Endothelial cell of hepatic sinusoid (primary cell): ENCODE data around the gene DCAF6.

ENCODE experiments used
- in situ Hi-C: cut with HindIII; loops from 2 replicates; pipeline ENCODE4 v1.10.0; 2017; ENCODE audit warnings: low sequenced_read_pairs

DCAF6 gene

DNA sequence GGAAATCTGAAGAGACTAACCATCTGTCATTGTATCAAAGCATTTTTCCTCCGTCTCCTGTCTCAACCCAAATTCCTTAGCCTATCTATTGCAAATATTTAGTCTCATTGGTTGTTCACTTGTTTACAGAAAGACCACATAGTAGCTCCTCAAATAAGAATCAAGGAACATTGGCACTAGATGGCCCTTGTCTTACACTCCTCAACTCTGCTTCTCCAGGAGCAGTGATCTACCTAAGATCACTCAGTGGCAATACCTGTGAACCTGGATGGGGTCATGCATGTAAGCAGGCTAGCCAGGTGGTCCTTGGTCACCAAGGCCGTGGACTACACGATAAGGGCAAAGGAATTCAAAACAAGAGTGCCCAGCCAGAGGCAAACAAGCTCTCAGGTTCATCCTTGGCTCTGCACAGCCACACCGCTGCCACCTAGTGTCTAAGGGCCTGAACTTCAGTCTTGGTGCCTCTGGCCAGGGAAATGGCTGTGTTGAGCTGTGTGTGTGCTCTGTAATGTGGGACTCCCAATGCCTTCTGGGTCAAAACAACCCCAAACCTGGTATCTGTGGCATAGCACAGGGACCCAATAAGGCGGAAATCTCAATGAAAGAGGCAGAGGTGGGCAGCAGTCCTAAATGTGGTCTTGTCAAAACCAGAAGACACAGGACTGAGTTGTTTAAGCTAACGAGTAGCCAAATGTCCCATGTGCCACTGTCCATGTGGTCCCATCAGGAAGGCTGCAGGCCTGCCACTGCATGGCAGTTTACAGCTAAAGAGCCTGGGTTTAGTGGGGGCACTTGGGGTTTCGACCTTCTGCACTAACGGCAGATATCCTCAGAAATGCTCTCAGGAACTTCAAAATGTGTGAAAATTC, 145.8 kb downstream of the DCAF6 start:
- in situ Hi-C loops = no loop called here

DNA sequence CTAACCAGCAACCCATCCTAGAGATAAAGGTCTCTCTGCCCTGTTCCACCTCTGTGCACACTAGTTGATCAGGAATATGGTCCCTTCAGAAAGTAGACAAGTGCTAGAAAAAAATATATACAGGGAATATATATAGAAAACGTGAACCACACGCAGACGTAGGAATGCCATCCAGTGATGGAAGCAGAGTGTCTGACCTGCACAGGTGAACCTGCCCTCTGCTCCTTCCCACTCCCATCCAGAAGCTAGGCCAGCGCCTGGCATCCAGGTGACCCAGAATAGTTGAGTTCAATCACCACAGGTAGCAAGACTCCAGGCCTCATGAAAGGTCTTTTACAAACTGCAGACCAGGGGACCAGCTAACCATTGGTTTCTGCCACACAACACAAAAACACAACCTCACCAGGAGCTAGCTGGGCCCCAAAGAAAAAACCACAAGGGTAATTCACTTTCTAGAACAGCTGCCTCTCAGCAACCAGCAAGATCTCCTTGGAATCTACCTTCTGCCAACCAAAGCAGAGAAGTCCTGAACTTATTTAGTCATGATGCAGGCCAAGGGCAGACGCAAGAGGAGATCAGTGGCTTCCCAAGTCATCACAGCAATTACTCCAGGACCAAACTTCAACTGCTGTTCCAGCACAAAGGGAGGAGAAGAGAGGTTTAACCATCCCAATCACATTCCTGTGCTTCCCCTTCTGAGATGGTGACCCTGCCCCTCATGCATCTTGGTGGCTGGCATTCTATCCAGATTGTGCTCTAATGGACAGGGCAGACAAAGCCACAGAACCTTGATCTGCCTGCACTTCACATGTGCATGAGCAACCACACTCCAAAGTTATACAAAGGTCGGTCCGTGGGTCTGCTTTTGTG, 147.2 kb downstream of the DCAF6 start:
- in situ Hi-C loops = no loop called here

DNA sequence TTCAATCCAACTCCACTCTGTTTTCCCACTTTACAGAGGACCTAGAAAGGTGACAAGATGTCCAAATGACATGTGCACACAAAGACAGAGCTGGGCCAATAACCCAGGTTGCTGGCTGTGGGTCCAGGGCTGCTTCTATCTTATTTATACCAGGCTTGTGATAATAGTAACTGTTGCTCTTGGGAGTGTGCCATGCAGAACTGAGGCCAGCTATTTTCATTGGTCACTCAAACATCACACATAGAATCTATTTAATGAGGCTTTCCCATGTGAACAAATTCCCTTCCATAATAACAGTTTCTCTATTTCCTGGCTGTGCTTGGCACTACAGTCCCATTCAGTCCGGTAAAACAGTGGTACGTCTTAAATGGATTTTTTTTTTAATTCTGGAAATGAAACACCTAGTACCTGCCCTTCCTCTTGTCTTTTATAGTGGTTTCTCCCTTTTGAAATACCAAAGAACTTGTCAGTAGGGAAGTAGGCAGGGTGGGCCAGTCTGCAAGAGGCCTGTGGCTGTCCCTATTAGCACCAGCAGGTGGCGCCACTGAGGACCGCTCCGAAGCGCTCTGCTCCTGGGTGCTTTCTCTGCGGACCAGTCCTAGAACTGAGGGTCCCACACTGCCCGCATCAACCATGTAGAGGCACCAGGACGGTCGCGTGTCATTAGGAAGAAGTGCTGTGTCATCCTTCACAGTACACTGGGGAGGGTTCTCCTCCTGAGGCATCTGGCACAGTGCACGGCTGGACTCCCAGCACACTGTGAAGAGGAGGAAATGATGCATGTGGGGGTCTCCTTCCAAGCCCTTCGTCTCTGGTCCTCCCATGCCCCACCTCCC, 148.1 kb downstream of the DCAF6 start:
- in situ Hi-C loops = no loop called here

DNA sequence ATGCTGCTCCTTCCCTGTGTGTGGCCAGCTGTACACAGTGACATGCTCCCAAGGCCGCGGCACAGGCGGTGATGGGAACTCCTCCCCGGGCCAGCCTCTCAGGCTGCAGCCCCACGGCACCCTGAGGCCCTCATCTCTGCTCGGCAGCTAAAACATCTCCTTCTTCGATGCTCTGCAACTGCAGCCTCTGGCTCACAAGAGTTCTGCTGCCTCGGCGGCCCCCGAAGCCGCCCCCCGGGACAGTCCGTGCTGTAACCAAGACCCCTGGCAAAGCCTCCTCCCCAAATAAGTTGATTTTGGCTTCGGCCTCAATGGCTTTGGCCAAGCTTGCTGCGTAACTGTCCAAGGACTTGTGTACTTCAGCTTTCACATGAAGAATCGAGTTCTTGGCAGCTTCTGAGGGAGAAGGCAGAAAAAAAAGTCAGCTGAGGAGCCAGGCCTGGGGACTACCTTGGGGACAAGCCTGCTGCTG, 149.0 kb downstream of the DCAF6 start:
- in situ Hi-C loops = no loop called here

DNA sequence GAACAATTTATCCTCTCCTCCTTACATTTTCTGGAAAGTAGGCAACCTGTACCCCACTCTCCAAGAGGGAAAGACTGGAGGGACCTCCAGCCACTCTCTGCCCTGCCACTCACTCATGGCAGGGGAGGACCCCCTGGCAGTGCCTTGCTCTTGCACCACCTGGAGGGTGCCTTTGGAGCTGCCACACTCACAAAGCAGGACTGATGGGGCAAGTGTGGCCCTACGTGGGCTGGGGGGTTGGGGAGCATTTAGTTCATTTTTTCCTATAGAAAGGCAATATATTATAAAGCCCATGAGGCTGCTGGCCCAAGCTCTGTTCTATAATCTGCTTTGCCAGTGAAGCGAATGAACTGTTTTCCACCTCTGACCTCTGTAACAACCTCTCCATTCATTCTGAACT, 150.0 kb downstream of the DCAF6 start:
- in situ Hi-C loops = no loop called here

DNA sequence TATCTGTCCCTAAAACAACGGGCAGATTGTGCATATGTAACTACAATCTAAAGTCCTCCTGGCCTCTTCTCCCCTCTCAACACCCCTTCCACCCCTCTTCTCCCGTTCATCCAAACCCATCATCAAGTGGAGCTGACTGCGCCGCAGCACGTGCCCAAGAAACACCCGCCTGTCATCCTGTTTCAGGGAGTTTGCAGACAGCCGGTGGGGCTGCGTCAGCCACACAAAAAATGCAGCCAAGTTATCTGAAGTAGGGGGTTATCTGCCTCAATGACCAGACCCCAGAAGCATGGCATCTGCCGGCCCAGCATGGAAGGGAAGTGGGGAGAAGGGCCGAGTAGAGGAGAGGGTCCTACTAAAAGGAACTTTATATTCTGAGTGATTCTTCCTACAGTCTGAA, 151.2 kb downstream of the DCAF6 start:
- in situ Hi-C loops = no loop called here

DNA sequence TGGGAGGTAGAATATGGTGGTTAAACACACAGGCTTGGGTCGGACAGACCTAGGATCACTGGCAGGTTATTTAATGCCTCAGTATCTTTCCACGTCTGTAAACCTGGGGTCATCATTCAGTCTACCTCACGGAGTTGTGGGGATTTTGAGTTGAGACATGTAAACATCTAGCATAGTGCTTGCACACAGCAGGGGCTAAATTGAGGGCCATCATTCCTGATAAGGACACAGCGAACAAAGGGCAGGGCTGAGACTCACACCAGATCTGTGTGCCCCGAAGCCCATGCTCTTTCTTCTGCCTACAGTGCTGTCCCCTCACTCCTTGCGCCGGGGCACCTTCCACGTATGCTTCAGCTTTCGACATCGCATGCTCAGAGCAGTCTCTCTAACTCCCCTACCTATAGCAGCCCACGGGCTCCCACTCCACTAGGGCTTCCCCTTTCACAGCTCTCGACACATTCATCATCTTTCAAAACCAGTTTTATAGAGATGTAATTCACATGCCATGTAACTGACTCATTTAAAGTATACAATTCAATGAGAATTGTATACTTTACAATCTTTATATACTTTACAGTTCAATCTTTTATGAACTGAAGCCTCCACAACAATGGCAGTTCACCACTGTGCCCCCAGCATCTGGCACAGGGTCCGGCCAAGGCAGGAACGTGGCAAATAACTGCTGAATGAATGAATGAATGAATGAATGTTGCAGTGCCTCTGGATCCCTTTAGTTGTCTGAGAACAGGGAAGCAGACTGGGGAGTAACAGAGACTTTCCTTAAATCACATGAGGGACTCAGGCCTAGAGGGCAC, 152.2 kb downstream of the DCAF6 start:
- in situ Hi-C loops = no loop called here

DNA sequence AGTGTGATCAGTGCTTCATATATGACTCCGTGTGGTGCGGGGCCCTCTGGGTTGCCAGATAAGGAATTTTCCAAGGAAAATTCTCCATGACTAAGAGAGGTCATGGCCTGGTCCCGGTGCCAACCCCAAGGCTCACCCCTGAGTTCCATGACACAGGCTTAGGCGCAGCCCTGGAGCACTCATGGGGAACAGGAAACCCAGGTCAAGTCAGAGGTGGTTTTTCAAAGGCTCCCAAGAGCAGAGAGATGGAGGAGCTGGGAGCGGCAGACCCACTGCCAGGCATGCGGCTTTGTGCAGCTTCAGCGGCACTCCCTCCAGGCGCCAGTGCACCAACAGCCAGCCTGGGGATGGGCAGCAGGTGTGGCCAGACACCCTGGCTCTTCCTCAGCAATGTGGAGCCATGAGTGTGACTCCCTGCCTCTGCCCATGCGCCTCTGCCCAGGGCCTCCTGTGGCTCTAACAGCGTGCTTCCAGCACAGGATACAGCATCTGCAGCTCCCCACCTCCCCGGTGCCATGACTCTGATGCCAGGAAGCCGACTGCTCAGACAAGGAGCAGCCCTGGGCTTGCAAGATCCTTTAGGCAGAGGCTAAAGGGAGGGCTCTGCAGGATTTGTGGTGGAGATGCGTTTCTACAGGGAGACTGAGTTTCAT, 153.0 kb downstream of the DCAF6 start:
- in situ Hi-C loops = no loop called here

DNA sequence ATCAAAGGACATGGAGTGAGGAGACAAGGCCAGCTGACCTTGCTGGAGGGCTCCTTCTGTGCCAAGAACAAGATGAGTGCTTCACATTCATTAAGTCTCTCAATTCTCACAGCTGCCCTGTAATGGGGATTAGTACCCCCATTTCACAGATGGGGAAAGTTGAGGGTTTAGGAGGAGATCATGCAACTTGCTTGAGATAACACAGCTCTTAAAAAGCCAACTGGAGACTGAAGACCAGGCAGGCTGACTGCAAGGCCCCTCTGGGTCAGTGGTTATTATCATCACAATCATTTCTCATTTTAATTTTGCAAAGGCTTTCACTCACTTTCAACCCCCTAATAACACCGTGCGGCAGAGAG, 153.5 kb downstream of the DCAF6 start:
- in situ Hi-C loops = no loop called here

DNA sequence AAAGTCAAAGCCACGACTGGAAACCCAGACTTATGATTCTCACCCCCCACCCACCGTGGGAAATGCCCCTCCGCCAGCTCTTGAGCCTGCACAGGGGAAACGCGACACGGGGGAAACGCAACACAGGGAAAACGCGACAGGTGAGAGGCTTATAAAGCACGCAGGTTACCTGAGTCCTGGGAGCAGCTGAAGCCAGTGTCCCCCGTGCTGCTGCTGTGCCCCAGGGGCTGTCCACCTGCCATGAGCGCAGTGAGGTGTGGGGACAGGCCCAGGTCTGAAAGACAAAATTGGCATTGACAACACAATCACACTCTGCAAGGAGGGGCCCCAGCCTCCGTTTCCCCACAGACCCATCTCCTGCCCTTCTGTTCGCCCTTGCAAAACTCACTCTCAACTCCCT, 153.9 kb downstream of the DCAF6 start:
- in situ Hi-C loops = no loop called here

DNA sequence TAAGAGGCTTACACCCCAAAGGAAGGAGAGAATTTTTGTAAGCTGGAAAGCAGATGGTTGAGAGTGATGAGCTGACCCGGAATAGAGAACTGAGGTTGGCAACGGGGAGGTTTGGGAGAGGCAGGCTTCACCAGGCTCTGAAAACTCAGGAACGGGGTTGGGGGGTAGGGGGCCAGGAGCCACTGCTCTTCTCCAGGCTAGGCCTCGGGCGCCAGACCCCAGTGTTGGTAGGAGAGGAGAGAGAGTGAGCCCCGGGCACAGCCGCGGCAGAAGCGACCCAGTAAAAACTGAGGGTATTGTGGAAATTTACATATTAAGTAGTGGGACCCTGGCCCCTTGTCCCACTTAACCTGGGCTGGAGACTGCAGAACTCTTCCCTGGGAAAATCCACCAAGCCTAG, 154.6 kb downstream of the DCAF6 start:
- in situ Hi-C loops = no loop called here

DNA sequence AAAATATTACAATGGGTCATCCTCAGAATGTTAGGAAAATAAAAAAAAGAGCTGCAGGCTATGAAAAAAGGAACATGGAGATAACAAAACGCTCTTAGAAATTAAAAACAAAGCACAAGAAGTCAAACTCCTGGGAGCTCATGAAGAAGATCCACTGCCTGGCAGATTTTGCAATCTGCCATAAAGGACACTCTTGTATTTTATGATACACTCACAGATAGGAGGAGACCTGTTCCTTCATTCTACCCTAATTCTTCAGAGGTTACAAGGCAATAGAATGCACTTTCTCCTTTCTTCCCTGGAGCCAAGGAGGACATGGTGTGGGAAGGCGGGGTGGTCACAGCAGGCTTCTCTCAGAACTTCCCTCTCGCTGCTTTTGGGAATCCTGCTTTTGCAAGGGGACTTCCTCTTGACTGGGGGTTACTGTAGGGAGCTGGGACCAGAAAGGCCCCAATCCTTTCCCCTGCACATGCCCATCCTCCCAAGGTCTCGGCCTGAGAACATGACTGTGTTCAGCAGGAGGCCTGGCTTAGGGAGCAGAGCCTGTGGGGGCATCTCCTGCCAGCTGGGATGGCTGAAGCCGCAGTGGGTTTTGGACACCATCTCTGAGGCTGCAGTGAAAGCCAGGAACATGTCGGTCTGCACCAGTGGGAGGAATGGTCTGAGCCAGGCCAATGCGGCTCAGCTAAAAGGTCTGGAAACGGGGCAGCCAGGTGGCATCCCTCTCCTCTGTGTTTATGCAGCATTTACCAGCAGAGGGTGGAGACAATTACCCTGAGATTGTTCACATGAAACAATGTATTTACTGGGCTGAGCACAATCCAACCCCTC, 155.5 kb downstream of the DCAF6 start:
- in situ Hi-C loops = no loop called here

DNA sequence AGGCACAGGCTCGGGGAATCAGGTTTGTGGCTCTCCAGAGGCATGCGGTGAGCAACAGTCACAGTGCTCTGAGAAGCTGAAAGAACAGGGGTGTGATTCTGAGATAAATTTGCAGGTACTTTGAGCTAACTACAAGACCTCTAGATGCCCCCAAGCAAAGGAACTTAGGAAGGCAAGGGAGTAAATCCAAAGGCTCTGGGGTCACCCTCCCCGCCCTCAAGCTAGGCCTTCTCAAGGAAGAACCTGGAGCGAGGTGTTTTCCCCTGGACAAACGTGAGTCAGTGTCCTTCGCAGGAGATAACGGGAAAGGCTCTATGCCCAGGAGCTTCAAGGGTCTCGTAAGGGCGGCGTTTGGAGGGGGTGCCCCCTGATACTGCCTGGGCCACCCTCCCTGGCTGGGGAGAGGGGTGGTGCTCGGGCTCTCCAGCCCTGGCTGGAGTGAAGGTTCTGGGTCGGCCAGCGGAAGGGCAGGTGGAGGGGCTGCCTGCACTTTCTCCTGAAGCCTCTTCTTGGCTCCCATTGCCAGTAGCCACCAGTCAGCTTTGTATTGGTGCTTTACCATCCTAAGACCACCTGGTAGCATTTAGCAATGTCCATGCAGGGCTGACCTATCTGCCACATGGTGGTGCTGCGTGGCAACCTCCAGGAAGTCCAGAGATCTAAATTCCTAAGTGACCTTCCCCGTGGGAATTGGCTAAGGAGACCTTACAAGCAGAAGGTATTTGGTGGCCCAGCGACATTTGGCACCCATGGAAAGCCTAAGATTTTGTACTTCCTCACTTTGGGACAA, 156.3 kb downstream of the DCAF6 start:
- in situ Hi-C loops = no loop called here

DNA sequence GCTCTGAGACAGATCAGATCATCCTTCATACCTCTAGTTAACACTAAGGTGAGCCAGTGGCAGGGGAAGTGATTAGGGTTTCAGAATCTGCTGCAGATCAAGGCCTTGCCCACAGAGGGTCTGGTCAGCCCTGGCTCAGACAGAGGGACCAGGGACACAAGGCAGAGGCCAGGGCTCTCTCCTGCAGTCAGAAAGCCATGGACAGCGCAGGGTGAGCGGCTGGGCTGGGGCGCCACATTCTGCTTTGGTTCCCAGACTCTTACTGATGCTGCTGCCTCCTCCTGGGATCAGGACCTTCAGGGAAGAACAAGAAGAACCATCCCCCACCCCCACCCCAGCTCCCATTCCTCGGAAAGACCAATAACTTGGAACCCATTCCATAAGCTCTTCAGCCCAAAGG, 157.1 kb downstream of the DCAF6 start:
- in situ Hi-C loops = no loop called here

DNA sequence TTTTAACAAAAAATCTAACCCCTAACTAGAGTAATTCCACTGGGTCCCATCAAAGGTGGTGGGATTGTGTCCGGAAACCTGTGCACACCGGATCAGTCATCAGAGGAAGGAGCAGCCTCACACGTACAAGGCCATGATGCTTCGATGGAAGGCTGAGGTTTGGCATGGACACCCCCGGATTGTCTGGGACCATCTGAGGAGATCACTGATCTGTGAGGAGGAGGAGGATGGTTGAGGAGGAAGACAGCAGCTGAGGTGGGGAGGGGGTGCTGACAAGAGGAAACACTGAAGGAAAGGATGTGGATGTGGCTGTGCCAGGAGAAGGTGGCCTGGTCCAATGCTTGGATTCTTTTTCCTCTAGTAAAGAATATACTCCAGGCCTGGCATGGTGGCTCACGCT, 159.0 kb downstream of the DCAF6 start:
- in situ Hi-C loops = no loop called here

DNA sequence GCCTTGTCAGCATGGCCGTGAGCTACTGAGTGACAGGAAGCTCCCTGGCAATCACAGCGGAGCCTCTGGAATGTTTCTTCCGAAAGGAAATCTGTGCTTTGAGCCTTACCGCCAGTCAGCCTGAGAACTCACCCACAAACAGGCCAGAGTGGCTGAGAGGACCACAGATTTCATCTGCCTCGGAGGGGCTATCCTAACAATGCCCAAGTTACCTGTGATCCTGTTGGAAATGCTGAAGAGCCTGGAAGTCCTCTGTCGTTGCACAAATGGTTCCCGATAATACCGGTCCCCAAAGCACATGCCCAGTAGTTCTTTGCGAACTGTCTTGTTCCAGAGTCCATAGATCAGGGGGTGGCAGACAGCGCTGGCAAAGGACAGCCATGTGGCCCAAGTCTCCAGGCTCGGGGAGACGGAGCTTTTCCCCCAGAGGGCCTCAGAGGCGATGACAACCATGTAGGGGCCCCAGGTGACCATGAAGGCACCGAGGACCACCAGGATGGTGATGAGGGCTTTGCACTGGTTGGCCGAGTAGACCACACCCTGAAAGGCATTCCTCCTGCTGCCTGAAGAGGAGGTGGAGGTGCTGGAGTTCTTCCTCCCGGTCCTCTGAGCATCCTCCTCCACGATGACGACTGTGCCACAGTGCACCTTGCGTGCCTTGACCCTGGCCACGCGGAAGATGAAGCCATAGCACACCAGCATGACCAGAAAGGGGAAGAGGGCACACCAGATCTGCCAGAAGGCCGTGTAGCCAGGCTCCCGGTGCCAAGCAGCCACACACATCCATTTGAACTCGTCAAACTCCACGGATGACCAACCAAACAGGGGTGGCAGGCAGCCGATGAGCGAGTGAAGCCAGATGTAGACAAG, 160.0 kb downstream of the DCAF6 start:
- in situ Hi-C loops = no loop called here

DNA sequence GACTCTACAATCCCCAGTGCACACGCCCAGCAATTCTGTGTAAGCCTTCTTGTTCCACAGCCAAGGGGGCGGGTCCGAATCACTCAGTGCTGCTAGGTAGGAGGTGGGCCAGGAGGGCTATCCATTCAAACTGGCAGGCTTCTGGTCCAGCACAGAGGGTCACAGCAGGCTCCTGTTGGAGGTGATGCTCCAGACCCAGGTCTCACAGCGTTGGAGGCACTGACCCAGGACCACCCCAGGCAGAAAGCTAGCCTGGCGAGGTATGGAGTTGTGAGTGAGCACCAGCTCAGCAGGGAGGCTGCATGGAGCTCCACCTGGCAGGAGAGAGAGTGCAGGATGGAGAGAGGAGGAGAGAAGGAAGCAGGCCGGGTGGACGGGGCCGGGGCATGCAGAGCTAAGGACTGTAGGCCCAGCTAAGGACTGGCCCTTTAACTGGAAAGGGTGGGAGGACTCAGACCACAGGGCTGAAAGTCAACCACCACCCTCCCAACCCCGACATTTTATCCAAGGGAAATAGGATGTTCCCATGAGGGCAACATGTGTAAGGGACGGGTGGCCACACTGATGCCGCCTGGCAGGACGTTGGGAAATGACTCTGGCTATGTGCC, 161.5 kb downstream of the DCAF6 start:
- in situ Hi-C loops = no loop called here
